Measurements from ENCODE around the gene FSIP1. TPM values are rescaled to one million over a fixed set of nuclear protein-coding genes. Genes with fewer than 3 reads are reported as not detected.

The FSIP1 gene
- total and polyA plus RNA-seq, 9 of the 15 experiments (the other 6 are each of a cell fraction or from before 2014, with no cell fraction given), result 0.07 to 0.51 (median 0.29) TPM

DNA sequence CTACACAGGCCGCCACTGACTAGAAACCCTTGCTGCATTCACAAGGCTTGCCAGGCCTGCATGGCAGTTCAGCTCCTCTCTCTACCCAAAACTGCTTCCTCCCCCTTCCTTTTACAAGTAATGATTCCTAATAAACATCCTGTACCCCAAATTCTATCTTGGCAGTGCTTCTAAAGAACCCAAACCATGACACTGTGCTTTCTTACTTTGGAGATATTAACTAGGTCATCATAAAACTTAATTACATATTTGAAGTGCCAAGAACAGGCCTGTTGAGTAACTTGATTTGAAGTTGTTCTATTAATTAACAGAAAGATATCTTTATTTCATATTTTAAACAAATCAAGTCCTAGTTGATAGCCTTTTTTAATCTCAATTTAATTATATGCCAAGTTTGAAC lies 113.4 kb downstream of the FSIP1 start (continued):
- TF ChIP-seq, protein P1, sequence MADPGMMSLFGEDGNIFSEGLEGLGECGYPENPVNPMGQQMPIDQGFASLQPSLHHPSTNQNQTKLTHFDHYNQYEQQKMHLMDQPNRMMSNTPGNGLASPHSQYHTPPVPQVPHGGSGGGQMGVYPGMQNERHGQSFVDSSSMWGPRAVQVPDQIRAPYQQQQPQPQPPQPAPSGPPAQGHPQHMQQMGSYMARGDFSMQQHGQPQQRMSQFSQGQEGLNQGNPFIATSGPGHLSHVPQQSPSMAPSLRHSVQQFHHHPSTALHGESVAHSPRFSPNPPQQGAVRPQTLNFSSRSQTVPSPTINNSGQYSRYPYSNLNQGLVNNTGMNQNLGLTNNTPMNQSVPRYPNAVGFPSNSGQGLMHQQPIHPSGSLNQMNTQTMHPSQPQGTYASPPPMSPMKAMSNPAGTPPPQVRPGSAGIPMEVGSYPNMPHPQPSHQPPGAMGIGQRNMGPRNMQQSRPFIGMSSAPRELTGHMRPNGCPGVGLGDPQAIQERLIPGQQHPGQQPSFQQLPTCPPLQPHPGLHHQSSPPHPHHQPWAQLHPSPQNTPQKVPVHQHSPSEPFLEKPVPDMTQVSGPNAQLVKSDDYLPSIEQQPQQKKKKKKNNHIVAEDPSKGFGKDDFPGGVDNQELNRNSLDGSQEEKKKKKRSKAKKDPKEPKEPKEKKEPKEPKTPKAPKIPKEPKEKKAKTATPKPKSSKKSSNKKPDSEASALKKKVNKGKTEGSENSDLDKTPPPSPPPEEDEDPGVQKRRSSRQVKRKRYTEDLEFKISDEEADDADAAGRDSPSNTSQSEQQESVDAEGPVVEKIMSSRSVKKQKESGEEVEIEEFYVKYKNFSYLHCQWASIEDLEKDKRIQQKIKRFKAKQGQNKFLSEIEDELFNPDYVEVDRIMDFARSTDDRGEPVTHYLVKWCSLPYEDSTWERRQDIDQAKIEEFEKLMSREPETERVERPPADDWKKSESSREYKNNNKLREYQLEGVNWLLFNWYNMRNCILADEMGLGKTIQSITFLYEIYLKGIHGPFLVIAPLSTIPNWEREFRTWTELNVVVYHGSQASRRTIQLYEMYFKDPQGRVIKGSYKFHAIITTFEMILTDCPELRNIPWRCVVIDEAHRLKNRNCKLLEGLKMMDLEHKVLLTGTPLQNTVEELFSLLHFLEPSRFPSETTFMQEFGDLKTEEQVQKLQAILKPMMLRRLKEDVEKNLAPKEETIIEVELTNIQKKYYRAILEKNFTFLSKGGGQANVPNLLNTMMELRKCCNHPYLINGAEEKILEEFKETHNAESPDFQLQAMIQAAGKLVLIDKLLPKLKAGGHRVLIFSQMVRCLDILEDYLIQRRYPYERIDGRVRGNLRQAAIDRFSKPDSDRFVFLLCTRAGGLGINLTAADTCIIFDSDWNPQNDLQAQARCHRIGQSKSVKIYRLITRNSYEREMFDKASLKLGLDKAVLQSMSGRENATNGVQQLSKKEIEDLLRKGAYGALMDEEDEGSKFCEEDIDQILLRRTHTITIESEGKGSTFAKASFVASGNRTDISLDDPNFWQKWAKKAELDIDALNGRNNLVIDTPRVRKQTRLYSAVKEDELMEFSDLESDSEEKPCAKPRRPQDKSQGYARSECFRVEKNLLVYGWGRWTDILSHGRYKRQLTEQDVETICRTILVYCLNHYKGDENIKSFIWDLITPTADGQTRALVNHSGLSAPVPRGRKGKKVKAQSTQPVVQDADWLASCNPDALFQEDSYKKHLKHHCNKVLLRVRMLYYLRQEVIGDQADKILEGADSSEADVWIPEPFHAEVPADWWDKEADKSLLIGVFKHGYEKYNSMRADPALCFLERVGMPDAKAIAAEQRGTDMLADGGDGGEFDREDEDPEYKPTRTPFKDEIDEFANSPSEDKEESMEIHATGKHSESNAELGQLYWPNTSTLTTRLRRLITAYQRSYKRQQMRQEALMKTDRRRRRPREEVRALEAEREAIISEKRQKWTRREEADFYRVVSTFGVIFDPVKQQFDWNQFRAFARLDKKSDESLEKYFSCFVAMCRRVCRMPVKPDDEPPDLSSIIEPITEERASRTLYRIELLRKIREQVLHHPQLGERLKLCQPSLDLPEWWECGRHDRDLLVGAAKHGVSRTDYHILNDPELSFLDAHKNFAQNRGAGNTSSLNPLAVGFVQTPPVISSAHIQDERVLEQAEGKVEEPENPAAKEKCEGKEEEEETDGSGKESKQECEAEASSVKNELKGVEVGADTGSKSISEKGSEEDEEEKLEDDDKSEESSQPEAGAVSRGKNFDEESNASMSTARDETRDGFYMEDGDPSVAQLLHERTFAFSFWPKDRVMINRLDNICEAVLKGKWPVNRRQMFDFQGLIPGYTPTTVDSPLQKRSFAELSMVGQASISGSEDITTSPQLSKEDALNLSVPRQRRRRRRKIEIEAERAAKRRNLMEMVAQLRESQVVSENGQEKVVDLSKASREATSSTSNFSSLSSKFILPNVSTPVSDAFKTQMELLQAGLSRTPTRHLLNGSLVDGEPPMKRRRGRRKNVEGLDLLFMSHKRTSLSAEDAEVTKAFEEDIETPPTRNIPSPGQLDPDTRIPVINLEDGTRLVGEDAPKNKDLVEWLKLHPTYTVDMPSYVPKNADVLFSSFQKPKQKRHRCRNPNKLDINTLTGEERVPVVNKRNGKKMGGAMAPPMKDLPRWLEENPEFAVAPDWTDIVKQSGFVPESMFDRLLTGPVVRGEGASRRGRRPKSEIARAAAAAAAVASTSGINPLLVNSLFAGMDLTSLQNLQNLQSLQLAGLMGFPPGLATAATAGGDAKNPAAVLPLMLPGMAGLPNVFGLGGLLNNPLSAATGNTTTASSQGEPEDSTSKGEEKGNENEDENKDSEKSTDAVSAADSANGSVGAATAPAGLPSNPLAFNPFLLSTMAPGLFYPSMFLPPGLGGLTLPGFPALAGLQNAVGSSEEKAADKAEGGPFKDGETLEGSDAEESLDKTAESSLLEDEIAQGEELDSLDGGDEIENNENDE (IDR thresholded peaks at IDR 0.05; ENCODE audit: low read depth, low read length), result no peak

Measured in K562 (cell line).